Activated T-cell treated with anti-CD3 and anti-CD28 coated beads, Interleukin-2, amount 50 U/mL, for 48 hours (primary cell): ENCODE measurements around the gene RNF187.
A peak's percentile ranks its signal among the peaks of the same experiment; 100 is the strongest.

Experiments
- DNase-seq, 2 experiments: peaks; one replicate each; pipeline ENCODE4 v3.0.0-alpha.2; 2020

Gene RNF187

GRCh38 chr1:228511546-228512445, 24.6 kb downstream of the RNF187 start:
- DNase-seq = peak in 1 of 2 experiments; percentile 5

DNA sequence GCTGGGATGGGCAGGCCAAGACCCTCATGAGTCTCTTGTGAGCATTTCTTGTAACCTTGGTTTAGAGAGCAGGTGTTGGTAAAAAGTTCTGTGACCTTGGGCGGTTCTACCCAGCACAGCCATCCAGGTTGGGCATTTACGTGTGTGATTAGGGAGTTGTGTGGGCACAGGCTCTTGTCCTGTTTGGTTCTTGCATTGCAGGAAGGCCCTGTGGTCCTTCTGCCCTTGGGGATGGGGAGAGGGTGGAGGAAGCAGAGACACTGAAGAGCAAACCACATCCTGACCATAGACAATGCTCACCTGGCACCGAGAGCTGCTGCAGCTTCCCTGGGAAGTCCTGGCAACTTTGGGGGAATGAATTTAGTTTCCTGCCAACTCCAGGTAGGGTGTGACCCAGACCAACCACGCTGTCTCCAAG, 25.6 kb downstream of the RNF187 start:
- no peak for DNase-seq

GRCh38 chr1:228513236-228513900, 26.2 kb downstream of the RNF187 start:
- no peak for DNase-seq

DNA sequence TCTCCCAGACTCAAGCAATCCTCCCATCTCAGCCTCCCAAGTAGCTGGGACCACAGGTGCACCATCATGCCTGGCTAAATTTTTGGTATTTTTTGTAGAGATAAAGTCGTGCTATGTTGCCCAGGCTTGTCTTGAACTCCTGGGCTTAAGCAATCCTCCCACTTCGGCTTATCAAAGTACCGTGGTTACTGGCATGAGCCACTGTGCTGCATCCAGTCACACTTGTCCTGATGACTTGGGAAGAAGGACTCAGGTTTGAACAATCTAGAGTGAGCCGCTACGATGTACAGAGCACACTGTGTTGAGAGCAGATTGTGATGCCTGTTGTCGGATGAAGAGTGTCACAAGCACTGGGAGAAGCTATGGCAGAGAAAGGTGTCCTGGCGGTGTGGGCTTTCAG, 27.2 kb downstream of the RNF187 start:
- no peak for DNase-seq

- DNase-seq = no peak
Measured at GRCh38 chr1:228515200-228515834, 28.1 kb downstream of the RNF187 start.

DNA sequence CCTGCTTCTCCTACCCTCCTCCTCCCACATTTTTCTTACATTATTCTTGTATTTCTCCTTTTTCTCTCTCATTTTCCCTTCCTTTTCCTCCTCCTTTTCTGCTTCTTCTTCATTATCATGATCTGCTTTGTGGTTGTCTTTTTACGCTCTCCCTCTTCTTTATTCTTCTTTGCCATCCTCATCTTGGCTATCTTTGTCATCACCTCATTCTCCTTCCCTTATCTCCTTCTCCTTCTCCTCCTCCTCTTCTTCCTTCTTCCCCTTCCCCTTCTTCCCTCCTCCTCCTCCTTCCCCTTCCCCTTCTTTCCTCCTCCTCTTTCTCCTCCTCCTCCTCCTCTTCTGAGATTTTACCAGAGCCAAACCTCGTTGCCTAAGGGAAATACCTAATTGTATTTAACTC, 30.5 kb downstream of the RNF187 start:
- no peak for DNase-seq

DNA sequence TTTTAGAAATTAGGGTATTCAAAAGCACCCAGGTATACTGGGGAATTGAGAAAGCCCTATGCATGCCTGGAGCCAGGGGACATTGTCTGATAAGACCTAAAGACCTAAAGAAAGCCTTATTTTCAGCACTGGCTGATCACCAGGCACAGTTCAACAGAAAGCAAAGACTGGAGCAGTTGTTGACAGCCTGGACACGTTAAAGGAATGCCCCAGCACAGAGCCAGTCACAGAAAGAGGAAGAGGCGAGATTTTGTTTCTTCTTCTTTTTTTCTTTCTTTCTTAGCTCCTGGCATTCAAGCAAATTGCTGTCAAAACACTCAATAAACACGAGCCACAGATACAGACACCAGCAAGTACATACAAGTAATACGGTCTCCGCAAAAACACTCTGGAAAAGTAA, 40.4 kb downstream of the RNF187 start:
- no peak for DNase-seq

DNA sequence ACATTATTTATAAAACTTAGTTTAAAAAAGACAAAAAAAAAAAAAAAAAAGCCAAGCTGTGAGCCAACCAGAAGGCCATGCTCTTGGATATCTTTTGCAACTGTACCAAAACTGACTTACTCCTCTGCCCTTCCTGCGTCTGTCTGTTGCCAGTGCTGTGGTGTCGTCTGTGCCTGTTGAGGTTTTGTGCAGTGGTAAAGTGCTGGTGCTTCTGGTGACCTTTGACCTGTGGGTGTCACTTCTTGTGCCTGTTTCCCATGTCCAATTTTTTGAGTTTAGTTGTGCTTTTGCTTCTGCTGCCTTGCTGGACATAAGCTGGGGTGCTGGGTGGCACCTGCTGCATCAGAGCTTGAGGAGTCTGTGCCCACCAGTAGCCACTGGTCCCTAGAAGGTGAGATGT, 41.4 kb downstream of the RNF187 start:
- no peak for DNase-seq

- DNase-seq = no peak
Measured at GRCh38 chr1:228530086-228530758, 43.0 kb downstream of the RNF187 start.

- DNase-seq = no peak
Measured at GRCh38 chr1:228530951-228531731, 44.0 kb downstream of the RNF187 start.

DNA sequence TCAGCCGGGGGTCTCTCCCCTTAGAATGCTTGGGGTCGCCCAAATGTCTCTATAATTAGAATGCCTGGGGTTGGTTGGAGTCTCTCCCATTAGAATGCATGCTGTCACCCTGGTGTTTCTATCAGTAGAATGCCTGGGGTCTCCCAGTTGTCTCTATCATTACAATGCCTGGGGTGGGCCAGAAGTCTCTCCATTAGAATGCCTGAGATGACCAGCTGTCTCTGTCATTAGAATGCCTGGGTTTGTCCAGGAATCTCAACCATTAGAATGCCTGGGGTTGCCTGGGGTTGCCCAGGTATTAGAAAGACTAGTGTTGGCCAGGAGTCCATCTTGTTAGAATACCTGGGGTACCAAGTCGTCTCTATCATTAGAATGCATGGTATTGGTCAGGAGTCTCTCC, 51.6 kb downstream of the RNF187 start:
- no peak for DNase-seq

DNA sequence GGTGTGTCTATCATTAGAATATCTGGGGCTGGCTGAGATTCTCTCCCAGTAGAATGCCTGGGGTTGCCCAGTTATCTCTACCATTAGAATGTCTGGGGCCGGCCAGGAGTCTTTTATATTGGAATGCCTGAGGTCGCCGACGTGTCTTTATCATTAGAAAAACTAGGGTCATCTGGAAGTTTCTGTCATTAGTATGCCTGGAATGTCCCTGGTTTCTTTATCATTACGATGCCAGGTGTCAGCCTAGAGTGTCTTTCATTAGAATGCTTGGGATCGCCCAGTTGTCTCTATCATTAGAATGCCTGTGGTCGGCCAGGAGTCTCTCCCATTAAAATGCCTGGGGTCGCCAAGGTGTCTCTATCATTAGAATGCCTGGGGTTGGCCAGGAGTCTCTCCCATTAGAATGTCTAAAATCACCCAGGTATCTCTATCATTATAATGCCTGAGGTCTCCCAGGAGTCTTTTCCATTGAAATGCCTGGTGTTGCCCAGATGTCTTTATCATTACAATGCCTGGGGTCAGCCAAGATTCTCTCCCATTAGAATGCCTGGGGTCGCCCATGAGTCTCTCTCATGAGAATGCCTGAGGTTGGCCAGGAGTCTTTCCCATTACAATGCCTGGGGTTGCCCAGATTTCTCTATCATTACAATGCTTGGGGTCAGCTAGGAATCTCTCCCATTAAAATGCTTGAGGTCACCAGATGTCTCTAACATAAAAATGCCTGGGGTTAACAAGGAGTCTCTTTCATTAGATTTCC, 53.2 kb downstream of the RNF187 start:
- no peak for DNase-seq

- DNase-seq = no peak
Measured at GRCh38 chr1:228541725-228542124, 54.5 kb downstream of the RNF187 start.

DNA sequence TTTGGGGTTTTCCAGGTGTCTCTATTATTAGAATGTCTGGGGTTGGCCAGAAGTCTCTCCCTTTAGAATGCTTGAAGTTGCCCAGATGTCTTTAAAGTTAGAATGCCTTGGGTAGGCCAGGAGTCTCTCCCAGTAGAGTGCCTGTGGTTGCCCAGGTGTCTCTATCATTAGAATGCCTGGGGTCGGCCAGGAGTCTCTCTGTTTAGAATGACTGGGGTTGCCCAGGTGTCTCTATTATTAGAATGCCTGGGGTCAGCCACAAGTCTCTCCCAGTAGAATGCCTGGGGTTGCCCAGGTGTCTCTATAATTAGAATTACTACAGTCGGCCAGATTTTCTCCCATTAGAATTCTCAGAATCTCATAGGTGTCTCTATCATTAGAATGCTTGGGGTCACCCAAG, 55.2 kb downstream of the RNF187 start:
- no peak for DNase-seq

DNA sequence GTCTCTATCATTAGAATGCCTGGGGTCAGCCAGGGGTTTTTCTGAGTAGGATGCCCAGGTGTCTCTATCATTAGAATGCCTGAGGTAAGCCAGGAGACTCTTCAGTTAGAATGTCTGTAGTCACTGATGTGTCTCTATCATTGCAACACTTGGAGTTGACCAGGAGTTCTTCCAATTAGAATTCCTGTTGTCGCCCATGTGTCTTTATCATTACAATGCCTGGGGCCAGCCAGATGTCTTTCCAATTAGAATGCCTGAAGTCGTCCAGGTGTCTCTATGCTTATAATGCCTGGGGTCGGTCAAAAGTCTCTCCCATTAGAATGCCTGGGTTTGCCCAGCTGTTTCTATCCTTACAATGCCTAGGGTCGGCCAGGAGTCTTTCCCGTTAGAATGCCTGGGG, 55.8 kb downstream of the RNF187 start:
- DNase-seq = no peak

GRCh38 chr1:228543396-228543795, 56.2 kb downstream of the RNF187 start:
- DNase-seq = no peak

DNA sequence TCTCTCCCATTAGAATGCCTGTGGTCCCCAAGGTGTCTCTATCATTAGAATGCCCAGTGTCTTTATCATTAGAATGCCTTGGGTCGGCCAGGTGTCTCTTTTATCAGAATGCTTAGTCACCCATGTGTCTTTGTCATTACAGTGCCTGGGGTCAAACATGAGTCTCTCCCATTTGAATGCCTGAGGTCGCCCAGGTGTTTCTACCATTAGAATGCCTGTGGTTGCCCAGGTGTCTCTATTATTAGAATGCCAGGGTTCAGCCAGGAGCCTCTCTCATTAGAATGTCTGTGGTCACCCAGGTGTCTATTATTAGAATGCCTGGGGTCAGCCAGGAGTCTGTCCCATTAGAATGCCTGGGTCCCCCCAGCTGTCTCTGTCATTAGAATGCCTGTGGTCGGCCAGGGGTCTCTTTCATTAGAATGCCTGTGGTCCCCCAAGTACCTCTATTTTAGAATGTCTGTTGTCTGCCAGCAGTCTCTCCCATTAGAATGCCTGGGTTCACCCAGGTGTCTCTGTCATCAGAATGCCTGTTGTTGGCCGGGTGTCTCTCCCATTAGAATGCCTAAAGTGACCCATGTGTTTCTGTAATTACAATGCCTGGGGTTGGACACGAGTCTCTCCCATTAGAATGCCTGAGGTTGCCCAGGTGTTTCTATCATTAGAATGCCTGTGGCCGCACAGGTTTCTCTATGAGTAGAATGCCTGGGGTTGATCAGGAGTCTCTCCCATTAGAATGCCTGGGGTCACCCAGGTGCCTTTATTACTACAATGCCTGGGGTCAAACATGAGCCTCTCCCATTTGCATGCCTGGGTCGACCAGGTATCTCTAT, 57.1 kb downstream of the RNF187 start:
- no peak for DNase-seq

DNA sequence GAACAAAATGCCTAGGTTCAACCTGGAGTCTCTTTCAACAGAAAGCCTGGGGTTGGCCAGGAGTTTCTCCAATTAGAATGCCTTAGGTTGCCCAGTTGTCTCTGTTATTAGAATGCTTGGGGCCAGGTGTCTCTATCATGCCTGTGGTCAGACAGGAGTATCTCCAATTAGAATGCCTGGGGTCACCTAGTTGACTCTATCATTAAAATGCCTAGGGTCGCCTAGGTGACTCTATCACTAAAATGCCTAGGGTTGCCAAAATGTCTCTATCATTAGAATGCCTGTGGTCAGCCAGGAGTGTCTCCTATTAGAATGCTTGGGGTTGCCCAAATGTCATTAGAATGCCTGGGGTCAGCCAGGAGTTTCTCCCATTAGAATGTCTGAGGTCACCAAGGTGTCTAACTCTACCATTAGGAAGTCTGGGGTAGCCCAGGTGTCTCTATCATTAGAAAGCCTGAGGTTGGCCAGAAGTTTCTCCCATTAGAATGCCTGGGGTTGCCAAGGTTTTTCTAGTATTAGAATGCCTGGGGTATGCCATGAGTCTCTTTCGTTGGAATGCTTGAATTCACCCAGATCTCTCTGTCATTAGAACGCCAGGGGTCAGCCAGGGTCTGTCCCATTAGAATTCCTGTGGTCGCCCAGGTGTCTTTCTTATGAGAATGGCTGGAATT, 57.9 kb downstream of the RNF187 start:
- no peak for DNase-seq
